Endothelial cell (in vitro differentiated cells): ENCODE measurements around the gene SBF2. TPM values are rescaled to one million over a fixed set of nuclear protein-coding genes. Genes with fewer than 3 reads are reported as not detected.

Source experiments
- DNase-seq: peaks from one replicate; pipeline ENCODE4 v3.0.0; 2021; ENCODE audit warnings: low spot score
- H3K27ac Mint-ChIP-seq: one replicate; pipeline ENCODE4 v1.8.0; 2021; ENCODE audit warnings: mixed read lengths, inconsistent platforms; ENCODE audit not compliant: unreplicated experiment
- H3K27me3 Mint-ChIP-seq: one replicate; pipeline ENCODE4 v1.8.0; 2021; ENCODE audit warnings: mild to moderate bottlenecking, moderate library complexity, mixed read lengths, inconsistent platforms; ENCODE audit not compliant: unreplicated experiment
- H3K36me3 Mint-ChIP-seq: one replicate; pipeline ENCODE4 v1.8.0; 2021; ENCODE audit warnings: mild to moderate bottlenecking, low read depth, mixed read lengths, inconsistent platforms; ENCODE audit not compliant: unreplicated experiment
- H3K4me1 Mint-ChIP-seq: one replicate; pipeline ENCODE4 v1.8.0; 2021; ENCODE audit warnings: mild to moderate bottlenecking, mixed read lengths, inconsistent platforms; ENCODE audit not compliant: unreplicated experiment
- H3K4me3 Mint-ChIP-seq: one replicate; pipeline ENCODE4 v1.8.0; 2021; ENCODE audit warnings: mild to moderate bottlenecking, mixed read lengths, inconsistent platforms; ENCODE audit not compliant: unreplicated experiment
- H3K9me3 Mint-ChIP-seq: one replicate; pipeline ENCODE4 v1.8.0; 2021; ENCODE audit warnings: mixed read lengths, inconsistent platforms; ENCODE audit not compliant: unreplicated experiment
- total RNA-seq: library from RNA; stranded (reverse); fragmentation: NEBNext Ultra II Directional; extraction: Animal tissue kit (Norgen Biotek cat#: 25700); gene quantifications from one replicate; pipeline ENCODE4 v1.2.1, GENCODE V29; 2021; ENCODE audit not compliant: unreplicated experiment
- TF ChIP-seq, protein P1 (sequence below): fragments of 200-600 bp; sonication (generic); IDR thresholded peaks from one replicate; pipeline ENCODE4 v1.5.0; 2021; ENCODE audit warnings: antibody characterized with exemption; ENCODE audit not compliant: unreplicated experiment

The SBF2 gene
- total RNA-seq, 1 donor from 2014 or later: 40.8 TPM

DNA sequence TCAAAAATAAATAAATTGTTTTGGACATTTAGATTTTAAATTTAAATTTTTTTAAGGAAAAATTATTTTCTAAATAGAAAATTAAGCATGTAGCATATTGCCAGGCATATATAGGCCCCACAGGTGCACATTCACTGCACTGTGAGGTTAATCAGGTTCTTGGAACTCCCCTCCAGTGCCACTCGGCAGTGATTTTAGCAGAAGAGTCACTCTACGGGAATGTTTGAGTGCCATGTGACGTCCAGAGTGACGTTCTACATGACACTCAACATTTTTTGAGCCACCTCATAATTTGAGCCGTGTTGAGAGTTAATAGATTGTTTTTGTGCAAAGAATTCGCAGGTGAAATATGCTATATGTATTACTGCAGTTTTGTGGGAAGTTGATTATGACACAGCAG lies 552.8 kb downstream of the SBF2 start:
- no peaks in the 10 kb centered on the region for H3K9me3 Mint-ChIP-seq
- peaks cover 39% of the 10 kb centered on the region for H3K36me3 Mint-ChIP-seq

DNA sequence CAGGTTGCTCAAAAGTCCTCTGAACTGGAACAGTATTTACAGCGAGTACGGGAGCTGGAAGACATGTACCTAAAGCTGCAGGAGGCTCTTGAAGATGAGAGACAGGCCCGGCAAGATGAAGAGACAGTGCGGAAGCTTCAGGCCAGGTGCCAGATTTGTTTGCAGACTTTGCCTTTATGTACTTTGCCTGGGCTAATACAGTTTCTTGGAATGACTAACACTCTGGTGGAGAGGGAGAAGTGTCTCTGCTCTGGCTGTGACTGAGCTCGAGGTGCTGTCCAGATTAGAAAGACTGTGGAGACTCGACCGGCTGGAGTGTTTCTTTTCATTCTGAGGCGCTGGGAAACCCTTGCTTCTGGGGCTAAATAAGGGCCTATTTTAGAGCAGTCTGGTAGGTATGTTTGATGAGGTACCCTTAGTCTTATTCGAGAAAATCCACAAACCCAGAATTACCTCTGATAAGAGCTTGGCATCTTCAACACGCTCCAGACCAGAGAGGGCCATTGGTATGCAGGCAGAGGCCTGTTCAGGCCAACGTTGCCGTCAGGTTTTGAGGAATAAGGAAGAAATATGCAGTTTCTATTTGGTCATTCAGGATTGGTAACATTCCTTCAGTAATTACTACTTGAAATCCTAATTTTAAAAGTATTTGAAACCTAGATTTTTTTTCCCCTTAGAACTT lies 553.7 kb downstream of the SBF2 start:
- TF ChIP-seq, protein P1, sequence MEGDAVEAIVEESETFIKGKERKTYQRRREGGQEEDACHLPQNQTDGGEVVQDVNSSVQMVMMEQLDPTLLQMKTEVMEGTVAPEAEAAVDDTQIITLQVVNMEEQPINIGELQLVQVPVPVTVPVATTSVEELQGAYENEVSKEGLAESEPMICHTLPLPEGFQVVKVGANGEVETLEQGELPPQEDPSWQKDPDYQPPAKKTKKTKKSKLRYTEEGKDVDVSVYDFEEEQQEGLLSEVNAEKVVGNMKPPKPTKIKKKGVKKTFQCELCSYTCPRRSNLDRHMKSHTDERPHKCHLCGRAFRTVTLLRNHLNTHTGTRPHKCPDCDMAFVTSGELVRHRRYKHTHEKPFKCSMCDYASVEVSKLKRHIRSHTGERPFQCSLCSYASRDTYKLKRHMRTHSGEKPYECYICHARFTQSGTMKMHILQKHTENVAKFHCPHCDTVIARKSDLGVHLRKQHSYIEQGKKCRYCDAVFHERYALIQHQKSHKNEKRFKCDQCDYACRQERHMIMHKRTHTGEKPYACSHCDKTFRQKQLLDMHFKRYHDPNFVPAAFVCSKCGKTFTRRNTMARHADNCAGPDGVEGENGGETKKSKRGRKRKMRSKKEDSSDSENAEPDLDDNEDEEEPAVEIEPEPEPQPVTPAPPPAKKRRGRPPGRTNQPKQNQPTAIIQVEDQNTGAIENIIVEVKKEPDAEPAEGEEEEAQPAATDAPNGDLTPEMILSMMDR: no peak
- Mint-ChIP-seq H3K9me3 (no peaks in the 10 kb centered on the region), H3K27ac (no peak overlapping the region), H3K4me1 (peaks cover 4% of the 10 kb centered on the region), H3K27me3 (no peaks in the 10 kb centered on the region), H3K4me3 (no peak overlapping the region), H3K36me3 (peaks cover 41% of the 10 kb centered on the region)
- DNase-seq: no peak

More for the DNA sequence above, 552.8 kb downstream of the SBF2 start:
- TF ChIP-seq, protein P1: no peak
- Mint-ChIP-seq H3K27ac (no peak overlapping the region), H3K4me1 (peaks cover 4% of the 10 kb centered on the region), H3K4me3 (peak overlapping the region; percentile 48), H3K27me3 (no peaks in the 10 kb centered on the region)
- DNase-seq: no peak

DNA sequence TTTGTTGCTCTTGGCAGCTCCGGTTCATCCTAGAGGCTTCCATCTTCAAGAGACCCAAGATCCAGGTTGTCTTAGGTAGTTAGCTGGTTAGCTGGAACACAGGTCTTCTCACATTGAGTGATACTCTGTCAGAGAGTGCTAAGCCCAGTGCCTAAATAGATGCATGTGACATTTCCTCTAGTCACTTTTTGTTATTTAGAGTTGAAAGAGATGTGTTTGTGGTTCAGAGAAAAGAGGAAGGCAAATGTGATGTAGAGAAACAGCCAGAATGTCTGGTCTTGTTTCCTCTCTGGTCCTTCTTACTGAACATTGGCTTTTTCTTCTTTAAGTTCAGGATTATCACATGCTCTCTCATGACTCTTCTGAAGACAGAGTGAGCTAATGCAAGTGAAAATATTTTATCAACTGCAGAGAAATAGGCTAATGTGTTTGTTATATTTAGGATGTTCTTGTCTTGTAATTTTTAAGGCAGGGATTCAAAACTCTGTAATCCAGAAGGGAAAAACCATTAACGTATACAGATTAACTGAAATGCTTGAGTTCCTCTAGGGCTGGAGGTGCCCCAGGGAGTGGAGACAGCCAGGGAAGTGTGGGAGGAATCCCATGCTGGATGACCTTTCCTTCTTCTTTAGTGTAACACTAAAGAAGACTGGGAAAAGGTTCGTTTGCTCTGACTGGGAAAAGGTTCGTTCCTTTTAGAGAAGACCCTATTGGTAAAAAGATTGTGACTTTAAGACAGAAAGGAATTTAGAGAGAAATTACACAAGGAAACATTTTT lies 554.7 kb downstream of the SBF2 start:
- Mint-ChIP-seq H3K4me1 (peaks cover 4% of the 10 kb centered on the region), H3K4me3 (peak overlapping the region; percentile 24), H3K27me3 (no peaks in the 10 kb centered on the region), H3K9me3 (no peaks in the 10 kb centered on the region), H3K27ac (peak overlapping the region; percentile 8), H3K36me3 (peaks cover 40% of the 10 kb centered on the region)
- TF ChIP-seq, protein P1: no peak
- DNase-seq: no peak

DNA sequence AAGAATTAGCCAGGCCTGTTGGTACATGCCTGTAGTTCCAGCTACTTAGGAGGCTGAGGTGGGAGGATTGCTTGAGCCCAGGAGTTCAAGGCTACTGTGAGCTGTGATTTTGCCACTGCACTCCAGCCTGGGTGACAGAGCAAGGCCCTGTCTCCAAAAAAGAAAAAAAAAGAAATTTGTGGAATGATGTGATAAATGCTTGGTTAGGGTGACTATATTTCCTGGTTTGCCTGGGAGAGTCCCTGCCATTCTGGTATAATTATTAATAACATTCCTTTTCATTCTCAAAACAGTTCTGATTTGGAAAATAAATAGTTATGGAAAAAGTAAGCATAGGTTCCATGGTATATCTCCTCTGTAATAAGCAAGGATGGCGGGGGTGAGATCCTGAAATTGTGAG lies 555.3 kb downstream of the SBF2 start:
- Mint-ChIP-seq H3K27ac (peak overlapping the region; percentile 8), H3K4me1 (peaks cover 4% of the 10 kb centered on the region), H3K36me3 (peaks cover 45% of the 10 kb centered on the region), H3K4me3 (peak overlapping the region; percentile 24), H3K9me3 (no peaks in the 10 kb centered on the region), H3K27me3 (no peaks in the 10 kb centered on the region)
- TF ChIP-seq, protein P1: no peak
- no peak for DNase-seq

GRCh38 chr11:9738116-9738515 lies 555.9 kb downstream of the SBF2 start:
- Mint-ChIP-seq H3K9me3 (no peaks in the 10 kb centered on the region), H3K4me1 (peaks cover 4% of the 10 kb centered on the region), H3K27ac (no peak overlapping the region), H3K36me3 (peaks cover 47% of the 10 kb centered on the region), H3K27me3 (no peaks in the 10 kb centered on the region), H3K4me3 (no peak overlapping the region)
- TF ChIP-seq, protein P1: no peak
- DNase-seq: no peak
